GM12865 (cell line): Measurements from ENCODE around the gene PDE4A.
"Not testable (repeated sequence)": the region's sequence is repeated elsewhere in the genome, so short reads cannot be mapped to it uniquely, and the experiment has no call there.

ENCODE experiments used
- DNase-seq: peaks from one replicate; pipeline ENCODE4 v3.0.0; 2010; ENCODE audit warnings: low read depth
- H3K4me3 ChIP-seq: 2 replicates; pipeline ENCODE4 v1.5.1; 2011; ENCODE audit warnings: mild to moderate bottlenecking, low read depth, low read length, control low read depth
- TF ChIP-seq, protein P1 (sequence below): IDR thresholded peaks from 2 replicates; pipeline ENCODE4 v1.5.1; 2011; ENCODE audit warnings: low read length, control low read depth, low read depth, inconsistent platforms; ENCODE audit not compliant: insufficient read depth; ENCODE audit errors: missing control alignments

The PDE4A gene

DNA sequence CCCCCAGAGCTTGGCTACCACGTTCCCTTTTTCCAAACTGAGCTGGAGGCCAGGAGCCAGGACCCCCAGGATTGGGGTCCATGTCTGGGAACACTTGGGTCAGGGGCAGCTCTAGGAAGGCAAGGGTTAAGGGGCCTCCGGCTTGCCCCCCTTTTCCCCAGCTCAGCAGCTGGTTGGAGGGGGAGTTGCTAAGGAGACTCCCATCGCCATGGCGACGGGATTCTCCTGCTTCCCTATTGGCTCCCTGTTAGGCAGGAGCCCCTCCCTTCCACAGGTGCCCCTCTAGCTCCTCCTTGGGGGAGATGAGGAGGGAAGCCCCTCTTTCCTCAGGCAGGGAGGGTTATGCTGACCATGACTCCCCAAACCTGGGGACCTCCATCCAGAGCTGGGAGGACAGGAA, 33.9 kb downstream of the PDE4A start:
- DNase-seq: no peak

DNA sequence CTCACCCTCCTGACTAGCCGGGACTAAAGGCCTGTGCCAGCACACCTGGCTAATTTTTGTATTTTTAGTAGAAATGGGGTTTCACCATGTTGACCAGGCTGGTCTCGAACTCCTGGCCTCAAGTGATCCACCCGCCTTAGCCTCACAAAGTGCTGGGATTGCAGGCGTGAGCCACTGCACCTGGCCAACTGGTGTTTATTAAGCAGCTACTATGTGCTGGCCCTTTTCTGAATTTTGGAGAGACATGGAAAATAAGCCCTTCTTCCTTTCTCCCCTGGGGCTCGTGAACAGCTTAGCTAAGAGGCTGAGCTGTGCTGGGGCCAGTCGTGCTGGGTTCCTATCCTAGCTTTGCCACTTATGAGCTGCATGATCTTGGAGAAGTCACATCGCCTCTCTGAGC, 38.4 kb downstream of the PDE4A start:
- not testable (repeated sequence) for H3K4me3 ChIP-seq, DNase-seq

More for the DNA sequence above, 33.9 kb downstream of the PDE4A start:
- no peak overlapping the region for H3K4me3 ChIP-seq
- TF ChIP-seq, protein P1, sequence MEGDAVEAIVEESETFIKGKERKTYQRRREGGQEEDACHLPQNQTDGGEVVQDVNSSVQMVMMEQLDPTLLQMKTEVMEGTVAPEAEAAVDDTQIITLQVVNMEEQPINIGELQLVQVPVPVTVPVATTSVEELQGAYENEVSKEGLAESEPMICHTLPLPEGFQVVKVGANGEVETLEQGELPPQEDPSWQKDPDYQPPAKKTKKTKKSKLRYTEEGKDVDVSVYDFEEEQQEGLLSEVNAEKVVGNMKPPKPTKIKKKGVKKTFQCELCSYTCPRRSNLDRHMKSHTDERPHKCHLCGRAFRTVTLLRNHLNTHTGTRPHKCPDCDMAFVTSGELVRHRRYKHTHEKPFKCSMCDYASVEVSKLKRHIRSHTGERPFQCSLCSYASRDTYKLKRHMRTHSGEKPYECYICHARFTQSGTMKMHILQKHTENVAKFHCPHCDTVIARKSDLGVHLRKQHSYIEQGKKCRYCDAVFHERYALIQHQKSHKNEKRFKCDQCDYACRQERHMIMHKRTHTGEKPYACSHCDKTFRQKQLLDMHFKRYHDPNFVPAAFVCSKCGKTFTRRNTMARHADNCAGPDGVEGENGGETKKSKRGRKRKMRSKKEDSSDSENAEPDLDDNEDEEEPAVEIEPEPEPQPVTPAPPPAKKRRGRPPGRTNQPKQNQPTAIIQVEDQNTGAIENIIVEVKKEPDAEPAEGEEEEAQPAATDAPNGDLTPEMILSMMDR: no peak

DNA sequence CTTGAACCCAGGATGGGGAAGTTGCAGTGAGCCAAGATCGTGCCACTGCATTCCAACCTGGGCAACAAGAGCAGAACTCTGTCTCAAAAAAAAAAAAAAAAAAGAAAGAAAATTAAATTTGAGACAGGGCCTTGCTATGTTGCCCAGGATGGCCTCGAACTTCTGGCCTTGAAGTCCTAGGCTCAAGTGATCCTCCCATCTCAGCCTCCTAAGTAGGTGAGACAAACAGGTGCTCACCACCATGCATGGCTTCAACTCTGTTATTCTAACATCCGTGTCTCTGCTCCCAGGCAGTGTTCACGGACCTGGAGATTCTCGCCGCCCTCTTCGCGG, 40.3 kb downstream of the PDE4A start:
- no peak overlapping the region for H3K4me3 ChIP-seq
- TF ChIP-seq, protein P1: no peak
- DNase-seq: no peak

DNA sequence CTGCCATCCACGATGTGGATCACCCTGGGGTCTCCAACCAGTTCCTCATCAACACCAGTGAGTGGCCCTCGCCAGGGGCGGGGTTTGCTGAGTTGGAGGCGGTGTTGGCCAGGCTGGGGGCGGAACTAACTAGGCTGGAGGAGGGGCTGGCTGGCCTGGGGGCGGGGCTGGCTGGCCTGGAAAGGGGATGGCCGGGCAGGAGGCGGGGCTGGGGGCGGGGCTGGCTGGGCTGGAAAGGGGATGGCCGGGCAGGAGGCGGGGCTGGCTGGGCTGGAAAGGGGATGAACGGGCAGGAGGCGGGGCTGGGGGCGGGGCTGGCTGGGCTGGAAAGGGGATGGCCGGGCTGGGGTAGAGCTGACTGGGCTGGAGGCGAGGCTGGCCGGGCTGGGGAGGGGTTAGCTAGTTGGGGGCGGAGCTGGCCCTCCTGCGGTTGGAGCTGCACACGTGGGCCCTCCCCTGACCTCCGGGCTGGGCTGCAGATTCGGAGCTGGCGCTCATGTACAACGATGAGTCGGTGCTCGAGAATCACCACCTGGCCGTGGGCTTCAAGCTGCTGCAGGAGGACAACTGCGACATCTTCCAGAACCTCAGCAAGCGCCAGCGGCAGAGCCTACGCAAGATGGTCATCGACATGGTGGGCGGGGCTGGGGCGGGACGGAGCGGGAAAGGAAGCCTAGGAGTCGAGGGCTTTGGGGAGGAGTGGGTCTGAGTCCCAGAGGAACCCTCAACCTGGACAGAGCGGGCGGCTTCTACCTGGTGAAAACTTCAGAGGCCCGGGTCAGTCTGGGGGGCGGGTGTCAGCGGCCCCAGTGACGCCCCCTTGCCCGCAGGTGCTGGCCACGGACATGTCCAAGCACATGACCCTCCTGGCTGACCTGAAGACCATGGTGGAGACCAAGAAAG, 41.0 kb downstream of the PDE4A start:
- peak; percentile 95 for DNase-seq
- H3K4me3 ChIP-seq: peak overlapping the region; percentile 23; the same call in 1 of the 2 replicates
- TF ChIP-seq, protein P1: no peak

DNA sequence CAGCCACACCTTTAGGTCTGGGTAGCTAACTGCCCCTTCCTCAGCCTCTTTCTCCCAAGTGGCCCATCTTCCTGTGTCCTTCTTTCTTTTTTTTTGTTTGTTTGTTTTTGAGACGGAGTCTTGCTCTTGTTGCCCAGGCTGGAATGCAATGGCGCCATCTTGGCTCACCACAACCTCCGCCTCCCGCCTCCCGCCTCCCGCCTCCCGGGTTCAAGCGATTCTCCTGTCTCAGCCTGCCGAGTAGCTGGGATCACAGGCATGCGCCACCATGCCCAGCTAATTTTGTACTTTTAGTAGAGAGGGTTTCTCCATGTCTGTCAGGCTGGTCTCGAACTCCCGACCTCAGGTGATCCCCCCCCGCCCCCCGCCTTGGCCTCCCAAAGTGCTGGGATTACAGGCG, 41.7 kb downstream of the PDE4A start:
- DNase-seq, H3K4me3 ChIP-seq: not testable (repeated sequence)

DNA sequence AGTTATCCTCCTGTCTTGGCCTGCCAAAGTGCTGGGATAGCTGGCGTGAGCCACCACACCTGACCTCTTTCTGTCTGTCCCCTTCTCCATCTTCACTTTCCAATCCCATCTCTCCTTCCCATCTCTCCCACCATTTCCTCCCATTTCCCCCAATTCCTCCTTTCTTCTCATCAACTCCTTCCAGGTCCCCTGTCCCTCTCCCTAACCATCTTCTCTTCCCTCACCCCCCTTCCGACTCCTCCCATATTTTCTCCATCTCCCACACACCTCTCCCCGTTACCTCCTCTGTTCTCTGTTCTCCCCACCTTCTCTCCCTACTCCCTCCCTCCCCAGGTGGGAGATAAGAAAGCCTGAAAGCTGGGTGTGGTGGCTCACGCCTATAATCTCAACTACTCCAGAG, 42.2 kb downstream of the PDE4A start:
- DNase-seq: no peak
- no peak overlapping the region for H3K4me3 ChIP-seq
- TF ChIP-seq, protein P1: no peak

DNA sequence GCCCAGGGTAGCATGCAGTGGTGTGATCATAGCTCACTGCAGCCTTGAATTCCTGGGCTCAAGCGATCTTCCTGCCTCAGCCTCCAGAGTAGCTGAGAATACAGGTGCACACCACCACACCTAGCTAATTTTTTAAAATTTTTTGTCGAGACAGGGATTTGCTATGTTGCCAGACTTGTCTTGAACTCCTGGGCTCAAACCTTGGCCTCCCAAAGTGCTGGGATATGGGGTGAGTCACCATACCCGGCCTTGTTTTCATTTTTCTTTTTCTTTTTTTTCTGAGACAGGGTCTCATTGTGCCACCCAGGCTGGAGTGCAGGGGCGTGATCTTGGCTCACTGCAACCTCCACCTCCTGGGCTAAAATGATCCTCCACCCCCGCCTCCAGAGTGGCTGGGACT, 44.1 kb downstream of the PDE4A start:
- DNase-seq: no peak
- TF ChIP-seq, protein P1: no peak
- H3K4me3 ChIP-seq: no peak overlapping the region

DNA sequence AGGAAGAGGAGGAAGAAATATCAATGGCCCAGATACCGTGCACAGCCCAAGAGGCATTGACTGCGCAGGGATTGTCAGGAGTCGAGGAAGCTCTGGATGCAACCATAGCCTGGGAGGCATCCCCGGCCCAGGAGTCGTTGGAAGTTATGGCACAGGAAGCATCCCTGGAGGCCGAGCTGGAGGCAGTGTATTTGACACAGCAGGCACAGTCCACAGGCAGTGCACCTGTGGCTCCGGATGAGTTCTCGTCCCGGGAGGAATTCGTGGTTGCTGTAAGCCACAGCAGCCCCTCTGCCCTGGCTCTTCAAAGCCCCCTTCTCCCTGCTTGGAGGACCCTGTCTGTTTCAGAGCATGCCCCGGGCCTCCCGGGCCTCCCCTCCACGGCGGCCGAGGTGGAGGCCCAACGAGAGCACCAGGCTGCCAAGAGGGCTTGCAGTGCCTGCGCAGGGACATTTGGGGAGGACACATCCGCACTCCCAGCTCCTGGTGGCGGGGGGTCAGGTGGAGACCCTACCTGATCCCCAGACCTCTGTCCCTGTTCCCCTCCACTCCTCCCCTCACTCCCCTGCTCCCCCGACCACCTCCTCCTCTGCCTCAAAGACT, 46.9 kb downstream of the PDE4A start:
- TF ChIP-seq, protein P1: no peak
- H3K4me3 ChIP-seq: no peak overlapping the region
- DNase-seq: no peak
